ENCODE results near the gene LRRK2. TPM values are rescaled to one million over a fixed set of nuclear protein-coding genes. Genes with fewer than 3 reads are reported as not detected.
A peak's percentile ranks its signal among the peaks of the same experiment; 100 is the strongest.

The LRRK2 gene
- total and polyA plus RNA-seq, 10 of the 15 experiments (the other 5 are each of a cell fraction or from before 2014, with no cell fraction given): 0.80 to 32.6 (median 1.4) TPM

- no peak for ATAC-seq
- in situ Hi-C loops (cut with MboI): no loop called here
- no peak overlapping the region for H2AFZ ChIP-seq (ENCODE audit: control insufficient read depth, low read depth, low read length)
- H3K79me2 ChIP-seq (ENCODE audit: control insufficient read depth, insufficient read depth, low read length): no peaks in the 10 kb centered on the region
- intact Hi-C loops (cut with micrococcal nuclease; ENCODE audit: unreplicated experiment): no loop called here
- no peaks in the 10 kb centered on the region for H3K9me3 ChIP-seq (replicated peaks; ENCODE audit: control insufficient read depth, insufficient read depth, low read length)
- no peaks in the 10 kb centered on the region for H3K4me1 ChIP-seq (ENCODE audit: control insufficient read depth, insufficient read depth, low read length)
- WGBS (ENCODE audit: insufficient coverage, insufficient replicate concordance, low lambda C conversion rate, missing lambda C conversion rate): 84% methylated on average over 1 of the region's 1 CpG
- ChIA-PET RAD21 (ENCODE audit: unreplicated experiment) (no interaction called here), CTCF (interaction anchor here (0.8 to 2.0 kb wide), 3 partner anchors 9 to 21 kb away, joined by 3 to 5 read pairs (median 4); no protein-coding TSS in a partner anchor), POLR2A (no interaction called here), SMC1A (ENCODE audit: uncharacterized antibody, unreplicated experiment) (interaction anchor here (1.1 kb wide), 1 partner anchor 93 kb away, joined by 3 read pairs; no protein-coding TSS in a partner anchor)
- no peak overlapping the region for H3K4me3 ChIP-seq
- TF ChIP-seq NRF1 (conservative IDR thresholded peaks at IDR 0.05; ENCODE audit: low read depth, low read length): no peak
- TF ChIP-seq CEBPB (IDR thresholded peaks at IDR 0.05; ENCODE audit: borderline replicate concordance in 1 of 2, low read depth in 2 of 2, low read length in 2 of 2): no peak
- TF ChIP-seq ZNF622 (IDR thresholded peaks at IDR 0.05): no peak
- H4K20me1 ChIP-seq (ENCODE audit: control insufficient read depth, insufficient read depth): no peaks in the 10 kb centered on the region
- H3K27me3 ChIP-seq (replicated peaks in 1 of 2; ENCODE audit: control insufficient read depth in 2 of 2, insufficient read depth in 2 of 2, low read length in 1 of 2): no peaks in the 10 kb centered on the region; a peak in 1 of 4 replicates
- H3K4me2 ChIP-seq (ENCODE audit: control insufficient read depth, insufficient read depth): no peak overlapping the region
- FAIRE-seq: no peak
- H3K9ac ChIP-seq (ENCODE audit: control insufficient read depth, insufficient read depth, low read length): no peak overlapping the region
- DNase-seq (ENCODE audit: low read depth, low spot score): no peak
- no peak overlapping the region for H3K27ac ChIP-seq (ENCODE audit: control insufficient read depth, insufficient read depth)
- no peaks in the 10 kb centered on the region for H3K36me3 ChIP-seq (ENCODE audit: control insufficient read depth in 2 of 2, insufficient read depth in 2 of 2, low read length in 1 of 2)
- BruUV-seq (replicated peaks): no TSS peak
Observed at GRCh38 chr12:40351976-40352375, 127.2 kb downstream of the LRRK2 start.

GRCh38 chr12:40375076-40375475 is 150.3 kb downstream of the LRRK2 start:
- no TSS peak for BruUV-seq (replicated peaks)
- FAIRE-seq: peak; percentile 35
- CTCF ChIA-PET: interaction anchor here (1.6 to 3.2 kb wide), 6 partner anchors 8 to 61 kb away, joined by 4 to 20 read pairs (median 8); no protein-coding TSS in a partner anchor
- SMC1A ChIA-PET (ENCODE audit: uncharacterized antibody, unreplicated experiment): interaction anchor here (0.6 to 3.5 kb wide), 6 partner anchors 16 to 364 kb away, joined by 3 to 13 read pairs (median 4); no protein-coding TSS in a partner anchor
- TF ChIP-seq BMI1 (IDR thresholded peaks at IDR 0.05; ENCODE audit: borderline replicate concordance): no peak
- peak; percentile 30 to 46 (median 45); a peak in 5 of 6 replicates for TF ChIP-seq CTCF (IDR thresholded peaks at IDR 0.05 in 2 of 3, conservative IDR thresholded peaks at IDR 0.05 in 1 of 3; ENCODE audit: control insufficient read depth in 2 of 3, extremely low read depth in 1 of 3, insufficient read depth in 1 of 3, low read depth in 3 of 3, low read length in 3 of 3)
- RAD21 ChIA-PET (ENCODE audit: unreplicated experiment): interaction anchor here (1.2 kb wide), 1 partner anchor 27 kb away, joined by 3 read pairs; no protein-coding TSS in a partner anchor
- intact Hi-C loops (cut with micrococcal nuclease; ENCODE audit: unreplicated experiment): loop anchor here (5.0 kb wide), 1 partner anchor 223 kb away; no protein-coding TSS in a partner anchor
- H3K4me1 ChIP-seq (ENCODE audit: control insufficient read depth, insufficient read depth, low read length): no peaks in the 10 kb centered on the region
- DNase-seq (ENCODE audit: low read depth, low spot score): no peak
- H3K9ac ChIP-seq (ENCODE audit: control insufficient read depth, insufficient read depth, low read length): no peak overlapping the region
- peak; percentile 91 for ATAC-seq
- H4K20me1 ChIP-seq (ENCODE audit: control insufficient read depth, insufficient read depth): no peaks in the 10 kb centered on the region
- no peaks in the 10 kb centered on the region for H3K36me3 ChIP-seq (ENCODE audit: control insufficient read depth in 2 of 2, insufficient read depth in 2 of 2, low read length in 1 of 2)
- H3K4me3 ChIP-seq: no peak overlapping the region
- in situ Hi-C loops (cut with MboI): no loop called here
- POLR2A ChIA-PET: no interaction called here
- no peaks in the 10 kb centered on the region for H3K9me3 ChIP-seq (replicated peaks; ENCODE audit: control insufficient read depth, insufficient read depth, low read length)
- H3K27ac ChIP-seq (ENCODE audit: control insufficient read depth, insufficient read depth): no peak overlapping the region
- H3K79me2 ChIP-seq (ENCODE audit: control insufficient read depth, insufficient read depth, low read length): no peaks in the 10 kb centered on the region
- H2AFZ ChIP-seq (ENCODE audit: control insufficient read depth, low read depth, low read length): no peak overlapping the region
- WGBS (ENCODE audit: insufficient coverage, insufficient replicate concordance, low lambda C conversion rate, missing lambda C conversion rate): 33% methylated on average over 6 of the region's 6 CpGs
- H3K27me3 ChIP-seq (replicated peaks in 1 of 2; ENCODE audit: control insufficient read depth in 2 of 2, insufficient read depth in 2 of 2, low read length in 1 of 2): no peaks in the 10 kb centered on the region
- H3K4me2 ChIP-seq (ENCODE audit: control insufficient read depth, insufficient read depth): no peak overlapping the region
